Measurements from ENCODE around the gene ZNRF3.

Gene ZNRF3

GRCh38 chr22:28927630-28928029, 44.3 kb downstream of the ZNRF3 start:
- in situ Hi-C loops (cut with HindIII; ENCODE audit: low sequenced_read_pairs) = no loop called here
- no peak for TF ChIP-seq CTCF (IDR thresholded peaks at IDR 0.05; ENCODE audit: low read depth, low read length, missing control alignments)
- no peak for DNase-seq (ENCODE audit: low read depth)
- H3K4me3 ChIP-seq (ENCODE audit: low read depth, low read length) = no peak overlapping the region

GRCh38 chr22:28929197-28929596, 45.8 kb downstream of the ZNRF3 start:
- no peak for DNase-seq (ENCODE audit: low read depth)
- TF ChIP-seq CTCF (IDR thresholded peaks at IDR 0.05; ENCODE audit: low read depth, low read length, missing control alignments) = no peak
- no peak overlapping the region for H3K4me3 ChIP-seq (ENCODE audit: low read depth, low read length)
- in situ Hi-C loops (cut with HindIII; ENCODE audit: low sequenced_read_pairs) = no loop called here

- no peak for DNase-seq (ENCODE audit: low read depth)
- no peak for TF ChIP-seq CTCF (IDR thresholded peaks at IDR 0.05; ENCODE audit: low read depth, low read length, missing control alignments)
- H3K4me3 ChIP-seq (ENCODE audit: low read depth, low read length) = no peak overlapping the region
- in situ Hi-C loops (cut with HindIII; ENCODE audit: low sequenced_read_pairs) = no loop called here
Measured at GRCh38 chr22:28930357-28931007, 47.1 kb downstream of the ZNRF3 start.

DNA sequence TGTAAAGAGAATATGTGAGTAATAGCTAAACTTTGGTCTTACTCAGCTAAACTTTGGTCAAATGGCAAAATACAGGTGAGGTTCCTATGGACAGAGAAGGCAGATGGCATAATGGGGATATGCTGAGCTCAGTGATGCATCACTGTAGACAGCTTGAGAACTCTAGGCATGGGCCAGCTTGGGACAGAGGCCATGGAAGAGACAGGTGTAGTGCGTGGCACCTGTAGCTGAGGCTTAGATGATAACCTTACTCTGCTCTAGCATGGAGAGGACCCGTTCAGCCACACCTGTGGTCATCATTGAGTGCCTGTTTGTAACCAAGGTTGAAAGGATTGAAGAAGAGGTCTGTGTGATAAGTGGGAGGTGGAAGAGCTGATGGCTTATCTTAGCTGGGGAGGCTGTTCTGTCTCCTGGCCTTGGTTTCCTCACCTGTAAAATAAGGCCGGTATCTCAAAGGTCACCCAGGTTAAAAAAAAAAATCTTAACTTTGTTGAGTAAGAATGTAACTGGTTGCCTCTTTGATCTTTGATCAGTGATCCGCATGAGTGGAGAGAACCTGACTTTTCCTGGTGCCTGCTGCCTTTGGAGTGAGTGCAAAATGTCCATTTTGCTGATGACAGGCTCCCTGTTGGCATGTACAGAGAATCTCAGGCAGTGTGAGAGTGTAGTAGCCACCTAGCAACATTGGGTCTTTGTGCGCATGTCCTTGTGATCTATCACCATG, 48.6 kb downstream of the ZNRF3 start:
- H3K4me3 ChIP-seq (ENCODE audit: low read depth, low read length) = no peak overlapping the region
- DNase-seq (ENCODE audit: low read depth) = no peak
- in situ Hi-C loops (cut with HindIII; ENCODE audit: low sequenced_read_pairs) = no loop called here
- no peak for TF ChIP-seq CTCF (IDR thresholded peaks at IDR 0.05; ENCODE audit: low read depth, low read length, missing control alignments)

- no peak for DNase-seq (ENCODE audit: low read depth)
- TF ChIP-seq CTCF (IDR thresholded peaks at IDR 0.05; ENCODE audit: low read depth, low read length, missing control alignments) = no peak
- in situ Hi-C loops (cut with HindIII; ENCODE audit: low sequenced_read_pairs) = no loop called here
- no peak overlapping the region for H3K4me3 ChIP-seq (ENCODE audit: low read depth, low read length)
Measured at GRCh38 chr22:28933321-28933720, 49.9 kb downstream of the ZNRF3 start.

GRCh38 chr22:28934026-28934425, 50.7 kb downstream of the ZNRF3 start:
- no peak for DNase-seq (ENCODE audit: low read depth)
- TF ChIP-seq CTCF (IDR thresholded peaks at IDR 0.05; ENCODE audit: low read depth, low read length, missing control alignments) = no peak
- in situ Hi-C loops (cut with HindIII; ENCODE audit: low sequenced_read_pairs) = no loop called here
- no peak overlapping the region for H3K4me3 ChIP-seq (ENCODE audit: low read depth, low read length)

Measured in astrocyte of the cerebellum (primary cell).